Measurements from ENCODE around the gene BMPR1A. TPM values are rescaled to one million over a fixed set of nuclear protein-coding genes. Genes with fewer than 3 reads are reported as not detected.

BMPR1A gene
- total RNA-seq, 4 donors from 2014 or later, result 72.7 to 89.5 (median 84.2) TPM

DNA sequence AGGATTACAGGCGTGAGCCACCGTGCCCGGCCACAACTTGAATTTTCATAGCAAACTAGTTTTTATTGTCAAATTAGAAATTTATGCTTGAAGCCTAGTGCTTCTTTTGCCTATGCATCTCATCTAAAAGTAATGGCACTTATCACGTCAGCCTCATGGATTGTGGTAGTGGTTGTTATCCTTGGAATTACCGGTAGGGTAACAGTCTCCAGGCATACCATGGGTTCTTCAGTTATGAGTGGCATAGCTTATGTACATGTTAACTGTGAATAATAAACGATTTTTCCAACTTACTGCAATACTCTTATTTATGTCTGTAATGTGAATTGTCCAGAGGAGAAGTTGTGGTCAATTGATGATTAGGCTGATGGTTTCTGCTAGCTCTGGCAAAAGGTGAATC lies 63.1 kb downstream of the BMPR1A start:
- H3K27ac ChIP-seq, result no peak overlapping the region
- H3K36me3 ChIP-seq, result no peaks in the 10 kb centered on the region
- no peak for TF ChIP-seq POLR2A (IDR thresholded peaks at IDR 0.05)
- TF ChIP-seq, protein P1, sequence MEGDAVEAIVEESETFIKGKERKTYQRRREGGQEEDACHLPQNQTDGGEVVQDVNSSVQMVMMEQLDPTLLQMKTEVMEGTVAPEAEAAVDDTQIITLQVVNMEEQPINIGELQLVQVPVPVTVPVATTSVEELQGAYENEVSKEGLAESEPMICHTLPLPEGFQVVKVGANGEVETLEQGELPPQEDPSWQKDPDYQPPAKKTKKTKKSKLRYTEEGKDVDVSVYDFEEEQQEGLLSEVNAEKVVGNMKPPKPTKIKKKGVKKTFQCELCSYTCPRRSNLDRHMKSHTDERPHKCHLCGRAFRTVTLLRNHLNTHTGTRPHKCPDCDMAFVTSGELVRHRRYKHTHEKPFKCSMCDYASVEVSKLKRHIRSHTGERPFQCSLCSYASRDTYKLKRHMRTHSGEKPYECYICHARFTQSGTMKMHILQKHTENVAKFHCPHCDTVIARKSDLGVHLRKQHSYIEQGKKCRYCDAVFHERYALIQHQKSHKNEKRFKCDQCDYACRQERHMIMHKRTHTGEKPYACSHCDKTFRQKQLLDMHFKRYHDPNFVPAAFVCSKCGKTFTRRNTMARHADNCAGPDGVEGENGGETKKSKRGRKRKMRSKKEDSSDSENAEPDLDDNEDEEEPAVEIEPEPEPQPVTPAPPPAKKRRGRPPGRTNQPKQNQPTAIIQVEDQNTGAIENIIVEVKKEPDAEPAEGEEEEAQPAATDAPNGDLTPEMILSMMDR (IDR thresholded peaks at IDR 0.05), result no peak
- DNase-seq, result no peak
- H3K9me3 ChIP-seq, result no peaks in the 10 kb centered on the region
- 90 to 94% methylated on average over 6 of the region's 6 CpGs for WGBS, 2 donors
- H3K4me3 ChIP-seq (replicated peaks in 1 of 3), result no peak overlapping the region
- no peaks in the 10 kb centered on the region for H3K27me3 ChIP-seq
- H3K4me1 ChIP-seq, result no peaks in the 10 kb centered on the region
- intact Hi-C loops (cut with DNase I), result no loop called here

- DNase-seq, result no peak
- no peak overlapping the region for H3K4me3 ChIP-seq (replicated peaks in 1 of 3)
- no peak overlapping the region for H3K27ac ChIP-seq
- intact Hi-C loops (cut with DNase I), result no loop called here
- H3K4me1 ChIP-seq, result no peaks in the 10 kb centered on the region
- TF ChIP-seq, protein P1 (IDR thresholded peaks at IDR 0.05), result no peak
- TF ChIP-seq POLR2A (IDR thresholded peaks at IDR 0.05), result no peak
- H3K36me3 ChIP-seq, result no peaks in the 10 kb centered on the region
- H3K9me3 ChIP-seq, result no peaks in the 10 kb centered on the region
- 94 to 95% methylated on average over 5 of the region's 5 CpGs for WGBS, 2 donors
- no peaks in the 10 kb centered on the region for H3K27me3 ChIP-seq
These were observed 64.1 kb downstream of the BMPR1A start for GRCh38 chr10:86820509-86820908.

GRCh38 chr10:86821388-86821999 lies 65.1 kb downstream of the BMPR1A start:
- H3K27me3 ChIP-seq, result no peaks in the 10 kb centered on the region
- no peak for DNase-seq
- 79% methylated on average over 6 of the region's 6 CpGs for WGBS, 2 donors
- TF ChIP-seq, protein P1 (IDR thresholded peaks at IDR 0.05), result no peak
- TF ChIP-seq POLR2A (IDR thresholded peaks at IDR 0.05), result no peak
- H3K4me1 ChIP-seq, result no peaks in the 10 kb centered on the region
- no peak overlapping the region for H3K4me3 ChIP-seq (replicated peaks in 1 of 3)
- no peaks in the 10 kb centered on the region for H3K36me3 ChIP-seq
- H3K9me3 ChIP-seq, result no peaks in the 10 kb centered on the region
- H3K27ac ChIP-seq, result no peak overlapping the region
- intact Hi-C loops (cut with DNase I), result no loop called here

DNA sequence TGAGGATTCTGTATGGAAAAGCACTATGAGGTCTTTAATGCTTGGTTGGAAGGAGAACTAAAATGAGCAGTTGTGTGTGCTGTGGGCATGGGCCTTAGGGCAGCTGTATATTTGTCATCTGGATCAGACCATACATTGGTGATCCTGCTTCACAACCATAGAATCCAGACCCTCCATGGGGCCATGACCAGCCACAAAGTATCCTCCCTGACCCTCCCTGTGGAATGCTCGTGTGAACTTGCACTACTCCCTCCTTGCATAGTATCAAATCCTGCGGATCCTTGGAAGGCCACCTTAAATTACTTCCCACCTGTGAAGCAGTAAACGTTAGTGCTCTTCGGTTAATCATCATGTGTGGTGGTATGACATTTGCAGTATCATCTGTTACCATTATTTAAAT lies 67.1 kb downstream of the BMPR1A start:
- DNase-seq, result no peak
- TF ChIP-seq, protein P1 (IDR thresholded peaks at IDR 0.05), result no peak
- TF ChIP-seq POLR2A (IDR thresholded peaks at IDR 0.05), result no peak
- Histone ChIP-seq H3K27ac (no peak overlapping the region), H3K4me3 (replicated peaks in 1 of 3) (no peak overlapping the region), H3K27me3 (no peaks in the 10 kb centered on the region), H3K4me1 (peaks cover 0 to 5% of the 10 kb centered on the region in 2 donors), H3K36me3 (no peaks in the 10 kb centered on the region), H3K9me3 (no peaks in the 10 kb centered on the region)
- intact Hi-C loops (cut with DNase I), result no loop called here
- WGBS, 2 donors, result 80 to 82% methylated on average over 4 of the region's 4 CpGs

DNA sequence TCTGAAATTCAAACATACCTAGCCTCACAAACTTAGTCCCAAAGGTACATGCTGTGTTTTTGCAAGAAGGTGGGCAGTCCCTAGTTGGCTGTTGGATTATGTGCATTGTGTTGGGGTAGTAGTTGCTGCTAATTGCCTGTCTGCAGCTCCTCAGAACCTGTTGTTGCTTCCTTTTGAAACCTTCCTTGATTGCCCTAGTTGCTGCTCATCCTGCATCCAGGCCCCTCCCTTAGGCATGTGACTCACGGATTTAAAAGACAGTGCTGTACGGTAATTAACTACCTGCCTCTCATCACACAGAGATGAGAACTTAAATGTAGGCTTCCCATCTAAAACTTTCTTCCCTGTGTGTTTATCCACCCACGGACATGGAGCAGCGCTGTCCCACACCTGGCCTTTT lies 67.7 kb downstream of the BMPR1A start:
- Histone ChIP-seq H3K27ac (no peak overlapping the region), H3K9me3 (no peaks in the 10 kb centered on the region), H3K4me1 (peaks cover 0 to 8% of the 10 kb centered on the region in 2 donors), H3K4me3 (replicated peaks in 1 of 3) (no peak overlapping the region), H3K36me3 (no peaks in the 10 kb centered on the region), H3K27me3 (no peaks in the 10 kb centered on the region)
- intact Hi-C loops (cut with DNase I), result no loop called here
- DNase-seq, result no peak
- TF ChIP-seq, protein P1 (IDR thresholded peaks at IDR 0.05), result no peak
- no peak for TF ChIP-seq POLR2A (IDR thresholded peaks at IDR 0.05)
- WGBS, 2 donors, result 79 to 82% methylated on average over 4 of the region's 4 CpGs
